Measurements from ENCODE around the gene EMSY.

EMSY gene

GRCh38 chr11:76455931-76456330 lies 11.1 kb downstream of the EMSY start:
- DNase-seq: no peak

GRCh38 chr11:76456571-76456970 lies 11.8 kb downstream of the EMSY start:
- DNase-seq: no peak

- DNase-seq: no peak
Observed at GRCh38 chr11:76459299-76459698, 14.5 kb downstream of the EMSY start.

- no peak for DNase-seq
Observed at GRCh38 chr11:76459846-76460245, 15.0 kb downstream of the EMSY start.

- DNase-seq: no peak
Observed at GRCh38 chr11:76462317-76462716, 17.5 kb downstream of the EMSY start.

GRCh38 chr11:76465701-76466100 lies 20.9 kb downstream of the EMSY start:
- no peak for DNase-seq

GRCh38 chr11:76466666-76467065 lies 21.8 kb downstream of the EMSY start:
- DNase-seq: no peak

- no peak for DNase-seq
Observed at GRCh38 chr11:76469141-76469540, 24.3 kb downstream of the EMSY start.

GRCh38 chr11:76471382-76471781 lies 26.6 kb downstream of the EMSY start:
- no peak for DNase-seq

GRCh38 chr11:76480241-76480640 lies 35.4 kb downstream of the EMSY start:
- DNase-seq: no peak

GRCh38 chr11:76491644-76492043 lies 46.8 kb downstream of the EMSY start:
- no peak for DNase-seq

- DNase-seq: no peak
Observed at GRCh38 chr11:76493040-76493439, 48.2 kb downstream of the EMSY start.

GRCh38 chr11:76493626-76494539 lies 49.1 kb downstream of the EMSY start:
- DNase-seq: no peak

GRCh38 chr11:76495019-76495418 lies 50.2 kb downstream of the EMSY start:
- DNase-seq: no peak

- DNase-seq: no peak
Observed at GRCh38 chr11:76496174-76496573, 51.4 kb downstream of the EMSY start.

GRCh38 chr11:76501526-76502202 lies 56.8 kb downstream of the EMSY start:
- no peak for DNase-seq

GRCh38 chr11:76506833-76507232 lies 62.0 kb downstream of the EMSY start:
- no peak for DNase-seq

- no peak for DNase-seq
Observed at GRCh38 chr11:76510060-76511047, 65.5 kb downstream of the EMSY start.

- no peak for DNase-seq
Observed at GRCh38 chr11:76512851-76513653, 68.2 kb downstream of the EMSY start.

GRCh38 chr11:76513654-76514034 lies 68.8 kb downstream of the EMSY start:
- DNase-seq: no peak

GRCh38 chr11:76515494-76515893 lies 70.7 kb downstream of the EMSY start:
- DNase-seq: no peak

- DNase-seq: no peak
Observed at GRCh38 chr11:76523147-76523546, 78.3 kb downstream of the EMSY start.

All from NCI-H2107 (cell line).